HG02938 (cell line): Measurements from ENCODE around the gene SKI.
A peak's percentile ranks its signal among the peaks of the same experiment; 100 is the strongest.
"Not testable (repeated sequence)": the region's sequence is repeated elsewhere in the genome, so short reads cannot be mapped to it uniquely, and the experiment has no call there.

Source experiments
- ATAC-seq: cut with Tn5 transposase; IDR thresholded peaks from one replicate; pipeline ENCODE4 v1.9.1; 2021; ENCODE audit warnings: mild to moderate bottlenecking, moderate library complexity; ENCODE audit not compliant: unreplicated experiment

The SKI gene

GRCh38 chr1:2240270-2241156, 12.4 kb downstream of the SKI start:
- no peak for ATAC-seq

GRCh38 chr1:2241820-2242219, 13.7 kb downstream of the SKI start:
- no peak for ATAC-seq

- ATAC-seq, result no peak
These were observed 15.0 kb downstream of the SKI start for GRCh38 chr1:2242814-2243725.

GRCh38 chr1:2247045-2247394, 18.9 kb downstream of the SKI start:
- not testable (repeated sequence) for ATAC-seq

- no peak for ATAC-seq
These were observed 19.6 kb downstream of the SKI start for GRCh38 chr1:2247760-2248126.

- ATAC-seq, result no peak
These were observed 20.2 kb downstream of the SKI start for GRCh38 chr1:2248127-2248826.

GRCh38 chr1:2248854-2249558, 20.9 kb downstream of the SKI start:
- ATAC-seq, result no peak

GRCh38 chr1:2249559-2249906, 21.4 kb downstream of the SKI start:
- no peak for ATAC-seq

GRCh38 chr1:2250721-2251281, 22.7 kb downstream of the SKI start:
- ATAC-seq, result no peak

- no peak for ATAC-seq
These were observed 23.2 kb downstream of the SKI start for GRCh38 chr1:2251363-2251762.

GRCh38 chr1:2251786-2252185, 23.7 kb downstream of the SKI start:
- no peak for ATAC-seq

- ATAC-seq, result no peak
These were observed 24.3 kb downstream of the SKI start for GRCh38 chr1:2252423-2252822.

- ATAC-seq, result no peak
These were observed 25.1 kb downstream of the SKI start for GRCh38 chr1:2253036-2253796.

- no peak for ATAC-seq
These were observed 25.8 kb downstream of the SKI start for GRCh38 chr1:2253797-2254480.

- ATAC-seq, result no peak
These were observed 26.9 kb downstream of the SKI start for GRCh38 chr1:2255047-2255419.

GRCh38 chr1:2255420-2256369, 27.6 kb downstream of the SKI start:
- peak; percentile 63 for ATAC-seq

GRCh38 chr1:2256435-2257244, 28.5 kb downstream of the SKI start:
- no peak for ATAC-seq
